Sigmoid colon (tissue), 4 donors: ENCODE measurements around the gene SURF4.

Source experiments
- CTCF ChIP-seq, 4 experiments: fragments of 450-650 bp in 3 of 4; fragments of 200-600 bp in 1 of 4; IDR thresholded peaks; one replicate each; pipeline ENCODE4 v1.5.1; 2016 to 2019; ENCODE audit warnings: antibody characterized with exemption in 4 of 4, mild to moderate bottlenecking in 3 of 4, moderate library complexity in 2 of 4
- EP300 ChIP-seq, 4 donors: sonication (generic); formaldehyde crosslinking; IDR thresholded peaks; one replicate each; pipeline ENCODE4 v1.6.1; 2017; ENCODE audit warnings: antibody characterized with exemption in 4 of 4
- POLR2A ChIP-seq, 2 donors: fragments of 450-650 bp; IDR thresholded peaks; one replicate each; pipeline ENCODE4 v1.6.1; 2016; ENCODE audit warnings: antibody characterized with exemption in 2 of 2, mild to moderate bottlenecking in 2 of 2, moderate library complexity in 2 of 2
- POLR2AphosphoS5 ChIP-seq, 4 donors: sonication (generic); formaldehyde crosslinking; IDR thresholded peaks; one replicate each; pipeline ENCODE4 v1.6.1; 2017; ENCODE audit warnings: antibody characterized with exemption in 4 of 4

DNA sequence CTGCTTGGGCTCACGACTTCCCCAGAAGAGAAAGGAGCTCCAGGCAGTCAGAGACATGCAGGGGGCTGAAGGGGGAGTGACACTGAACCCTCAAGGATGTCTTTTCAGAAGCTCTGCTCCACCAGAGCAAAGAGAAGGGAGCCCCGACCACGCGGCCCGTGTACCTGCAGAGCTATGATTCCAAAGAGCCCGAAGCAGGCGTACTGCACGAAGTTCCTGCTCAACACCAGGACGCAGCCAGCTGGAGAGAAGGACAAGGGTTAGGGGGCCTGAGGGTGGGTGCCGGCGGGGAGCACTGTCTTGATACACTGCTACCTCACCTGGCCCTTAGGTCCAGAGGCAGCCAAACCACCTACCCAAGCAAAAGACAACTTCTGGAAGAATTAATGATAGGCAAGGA is 9.4 kb downstream of the SURF4 start:
- no peak for TF ChIP-seq CTCF (IDR thresholded peaks at IDR 0.05)
- no peak for TF ChIP-seq POLR2A (IDR thresholded peaks at IDR 0.05)
- no peak for TF ChIP-seq POLR2AphosphoS5 (IDR thresholded peaks at IDR 0.05)
- TF ChIP-seq EP300 (IDR thresholded peaks at IDR 0.05): no peak
